OCI-LY7 (cell line): Measurements from ENCODE around the gene LHX5.

Source experiments
- CTCF ChIP-seq: fragments of 200-600 bp; sonication (generic); conservative IDR thresholded peaks from 2 replicates; pipeline ENCODE4 v1.5.1; 2014; ENCODE audit warnings: mild to moderate bottlenecking, antibody characterized with exemption, low read length, moderate library complexity, mixed read lengths
- EZH2phosphoT487 ChIP-seq: fragments of 200-600 bp; sonication (generic); IDR thresholded peaks from 2 replicates; pipeline ENCODE4 v1.6.1; 2018; ENCODE audit warnings: low read depth, borderline replicate concordance, mild to moderate bottlenecking, mixed run types, antibody characterized with exemption, low read length, moderate library complexity, mixed read lengths

- TF ChIP-seq CTCF (no peak), EZH2phosphoT487 (no peak)
These were observed 11.7 kb downstream of the LHX5 start for GRCh38 chr12:113459981-113460380.
